ENCODE measurements around the gene MPL. TPM values are rescaled to one million over a fixed set of nuclear protein-coding genes. Genes with fewer than 3 reads are reported as not detected.

MPL gene
- total and polyA plus RNA-seq, 2 of the 13 experiments (the other 11 are each of a cell fraction or from before 2014, with no cell fraction given): not detected

DNA sequence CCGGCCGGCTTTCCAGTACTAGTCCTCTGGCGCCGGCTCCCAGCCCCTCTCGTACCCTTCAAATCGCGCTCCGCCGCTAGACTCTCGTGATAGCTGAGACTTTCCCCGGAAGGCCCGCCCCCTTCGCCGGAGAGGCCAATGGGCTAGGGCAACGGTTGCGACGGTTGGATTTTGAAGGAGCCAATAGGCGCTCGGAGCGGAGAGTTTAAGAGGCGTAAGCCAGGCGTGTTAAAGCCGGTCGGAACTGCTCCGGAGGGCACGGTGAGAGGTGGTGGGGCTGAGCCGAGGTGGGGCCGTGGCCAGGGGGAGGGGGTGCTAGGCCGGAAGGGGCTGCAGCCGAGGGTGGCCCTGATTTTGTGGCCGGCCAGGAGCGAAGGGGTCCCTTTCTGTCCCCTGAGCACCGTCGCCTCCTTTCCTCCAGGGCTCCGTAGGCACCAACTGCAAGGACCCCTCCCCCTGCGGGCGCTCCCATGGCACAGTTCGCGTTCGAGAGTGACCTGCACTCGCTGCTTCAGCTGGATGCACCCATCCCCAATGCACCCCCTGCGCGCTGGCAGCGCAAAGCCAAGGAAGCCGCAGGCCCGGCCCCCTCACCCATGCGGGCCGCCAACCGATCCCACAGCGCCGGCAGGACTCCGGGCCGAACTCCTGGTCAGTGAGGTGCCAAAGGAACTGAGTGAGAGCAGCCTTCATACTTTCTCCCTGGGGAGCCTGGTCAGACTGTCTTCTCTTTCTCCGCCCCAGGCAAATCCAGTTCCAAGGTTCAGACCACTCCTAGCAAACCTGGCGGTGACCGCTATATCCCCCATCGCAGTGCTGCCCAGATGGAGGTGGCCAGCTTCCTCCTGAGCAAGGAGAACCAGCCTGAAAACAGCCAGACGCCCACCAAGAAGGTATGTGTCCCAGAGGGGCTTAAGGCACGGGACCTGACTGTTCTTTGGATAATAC is 21.4 kb downstream of the MPL start, which contains the start of gene CDC20 (continued):
- TF ChIP-seq NRL (CRISPR knock-in tag; IDR thresholded peaks at IDR 0.05; ENCODE audit: borderline replicate concordance) (peak; percentile 48; the same call in 1 of the 2 replicates), ZNF430 (CRISPR knock-in tag; IDR thresholded peaks at IDR 0.05) (peak; percentile 76; the same call in 1 of the 2 replicates), ZNF329 (CRISPR knock-in tag; IDR thresholded peaks at IDR 0.05; ENCODE audit: low read depth) (no peak), ZNF713 (CRISPR knock-in tag; IDR thresholded peaks at IDR 0.05) (no peak), HHEX (CRISPR knock-in tag; IDR thresholded peaks at IDR 0.05) (no peak), DMTF1 (CRISPR knock-in tag; IDR thresholded peaks at IDR 0.05) (no peak), ZNF207 (IDR thresholded peaks at IDR 0.05; ENCODE audit: borderline replicate concordance) (no peak), SETDB1 (CRISPR knock-in tag; IDR thresholded peaks at IDR 0.05; ENCODE audit: borderline replicate concordance) (no peak), ZNF850 (CRISPR knock-in tag; conservative IDR thresholded peaks at IDR 0.05) (no peak), RFX3 (CRISPR knock-in tag; IDR thresholded peaks at IDR 0.05) (no peak), SP1 (IDR thresholded peaks at IDR 0.05) (no peak), SP1 (CRISPR knock-in tag; IDR thresholded peaks at IDR 0.05) (peak; percentile 57), POLR2G (IDR thresholded peaks at IDR 0.05; ENCODE audit: low read depth, low read length) (peak; percentile 77), FOXA1 (IDR thresholded peaks at IDR 0.05) (no peak), FOXA1 (CRISPR knock-in tag; IDR thresholded peaks at IDR 0.05) (no peak), ISX (CRISPR knock-in tag; conservative IDR thresholded peaks at IDR 0.05) (0 out of 2 replicates have a peak, but pooled peaks have one; percentile 24), PHF21A (CRISPR knock-in tag; IDR thresholded peaks at IDR 0.05) (peak; percentile 80), DBP (CRISPR knock-in tag; IDR thresholded peaks at IDR 0.05; ENCODE audit: not compliant biosample characterization) (no peak)
- TF ChIP-seq, protein P1, sequence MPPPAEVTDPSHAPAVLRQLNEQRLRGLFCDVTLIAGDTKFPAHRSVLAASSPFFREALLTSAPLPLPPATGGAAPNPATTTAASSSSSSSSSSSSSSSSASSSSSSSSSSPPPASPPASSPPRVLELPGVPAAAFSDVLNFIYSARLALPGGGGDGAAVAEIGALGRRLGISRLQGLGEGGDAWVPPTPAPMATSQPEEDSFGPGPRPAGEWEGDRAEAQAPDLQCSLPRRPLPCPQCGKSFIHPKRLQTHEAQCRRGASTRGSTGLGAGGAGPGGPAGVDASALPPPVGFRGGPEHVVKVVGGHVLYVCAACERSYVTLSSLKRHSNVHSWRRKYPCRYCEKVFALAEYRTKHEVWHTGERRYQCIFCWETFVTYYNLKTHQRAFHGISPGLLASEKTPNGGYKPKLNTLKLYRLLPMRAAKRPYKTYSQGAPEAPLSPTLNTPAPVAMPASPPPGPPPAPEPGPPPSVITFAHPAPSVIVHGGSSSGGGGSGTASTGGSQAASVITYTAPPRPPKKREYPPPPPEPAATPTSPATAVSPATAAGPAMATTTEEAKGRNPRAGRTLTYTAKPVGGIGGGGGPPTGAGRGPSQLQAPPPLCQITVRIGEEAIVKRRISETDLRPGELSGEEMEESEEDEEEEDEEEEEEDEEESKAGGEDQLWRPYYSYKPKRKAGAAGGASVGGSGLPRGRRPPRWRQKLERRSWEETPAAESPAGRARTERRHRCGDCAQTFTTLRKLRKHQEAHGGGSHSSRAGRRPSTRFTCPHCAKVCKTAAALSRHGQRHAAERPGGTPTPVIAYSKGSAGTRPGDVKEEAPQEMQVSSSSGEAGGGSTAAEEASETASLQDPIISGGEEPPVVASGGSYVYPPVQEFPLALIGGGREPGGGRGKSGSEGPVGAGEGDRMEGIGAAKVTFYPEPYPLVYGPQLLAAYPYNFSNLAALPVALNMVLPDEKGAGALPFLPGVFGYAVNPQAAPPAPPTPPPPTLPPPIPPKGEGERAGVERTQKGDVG (CRISPR knock-in tag; IDR thresholded peaks at IDR 0.05; ENCODE audit: borderline replicate concordance): no peak
- TF ChIP-seq, protein P2, sequence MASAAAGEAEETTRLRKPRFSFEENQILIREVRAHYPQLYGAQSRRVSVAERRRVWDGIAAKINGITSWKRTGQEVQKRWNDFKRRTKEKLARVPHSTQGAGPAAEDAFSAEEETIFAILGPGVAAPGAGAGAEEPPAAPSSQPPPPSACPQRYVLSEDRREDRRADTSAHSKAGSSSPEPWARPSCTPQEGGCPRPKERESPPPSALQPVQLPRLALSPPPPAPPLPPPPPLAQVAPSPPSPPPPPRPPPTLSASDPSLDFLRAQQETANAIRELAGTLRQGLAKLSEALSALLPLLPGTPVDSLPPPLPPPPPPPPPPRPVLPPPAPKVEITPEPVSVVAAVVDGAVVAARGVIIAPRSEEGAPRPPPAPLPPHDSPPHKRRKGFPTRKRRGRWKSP (CRISPR knock-in tag; IDR thresholded peaks at IDR 0.05): peak; percentile 91; the same call in 1 of the 2 replicates
- TF ChIP-seq, protein P3, sequence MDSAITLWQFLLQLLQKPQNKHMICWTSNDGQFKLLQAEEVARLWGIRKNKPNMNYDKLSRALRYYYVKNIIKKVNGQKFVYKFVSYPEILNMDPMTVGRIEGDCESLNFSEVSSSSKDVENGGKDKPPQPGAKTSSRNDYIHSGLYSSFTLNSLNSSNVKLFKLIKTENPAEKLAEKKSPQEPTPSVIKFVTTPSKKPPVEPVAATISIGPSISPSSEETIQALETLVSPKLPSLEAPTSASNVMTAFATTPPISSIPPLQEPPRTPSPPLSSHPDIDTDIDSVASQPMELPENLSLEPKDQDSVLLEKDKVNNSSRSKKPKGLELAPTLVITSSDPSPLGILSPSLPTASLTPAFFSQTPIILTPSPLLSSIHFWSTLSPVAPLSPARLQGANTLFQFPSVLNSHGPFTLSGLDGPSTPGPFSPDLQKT (CRISPR knock-in tag; IDR thresholded peaks at IDR 0.05; ENCODE audit: borderline replicate concordance): no peak

Measured in HepG2 (cell line).